ENCODE results near the gene RHEX. TPM values are rescaled to one million over a fixed set of nuclear protein-coding genes. Genes with fewer than 3 reads are reported as not detected.

RHEX gene
- total RNA-seq, 1 donor from 2014 or later: not detected

GRCh38 chr1:206128196-206128595 lies 75.2 kb downstream of the RHEX start:
- H3K79me2 ChIP-seq (ENCODE audit: insufficient read depth, low read length): no peaks in the 10 kb centered on the region
- Mint-ChIP-seq H3K9me3 (ENCODE audit: unreplicated experiment) (peaks cover 3% of the 10 kb centered on the region), H3K36me3 (ENCODE audit: low read depth, unreplicated experiment) (no peaks in the 10 kb centered on the region), H3K27me3 (ENCODE audit: low read depth, unreplicated experiment) (peaks cover 31% of the 10 kb centered on the region), H3K4me1 (ENCODE audit: low read depth, unreplicated experiment) (no peaks in the 10 kb centered on the region), H3K27ac (ENCODE audit: unreplicated experiment) (no peak overlapping the region), H3K4me3 (ENCODE audit: unreplicated experiment) (no peak overlapping the region)
- peaks cover 12% of the 10 kb centered on the region for H3K27me3 ChIP-seq (ENCODE audit: insufficient read depth, low read length)
- no peaks in the 10 kb centered on the region for H4K20me1 ChIP-seq (ENCODE audit: insufficient read depth, low read length)
- H3K9me3 ChIP-seq (ENCODE audit: insufficient read depth, low read depth, low read length): no peaks in the 10 kb centered on the region
- DNase-seq (ENCODE audit: low read depth) (no peak), FAIRE-seq (no peak)
- TF ChIP-seq EZH2 (IDR thresholded peaks at IDR 0.05; ENCODE audit: insufficient read depth, low read length): no peak
- TF ChIP-seq, protein P1, sequence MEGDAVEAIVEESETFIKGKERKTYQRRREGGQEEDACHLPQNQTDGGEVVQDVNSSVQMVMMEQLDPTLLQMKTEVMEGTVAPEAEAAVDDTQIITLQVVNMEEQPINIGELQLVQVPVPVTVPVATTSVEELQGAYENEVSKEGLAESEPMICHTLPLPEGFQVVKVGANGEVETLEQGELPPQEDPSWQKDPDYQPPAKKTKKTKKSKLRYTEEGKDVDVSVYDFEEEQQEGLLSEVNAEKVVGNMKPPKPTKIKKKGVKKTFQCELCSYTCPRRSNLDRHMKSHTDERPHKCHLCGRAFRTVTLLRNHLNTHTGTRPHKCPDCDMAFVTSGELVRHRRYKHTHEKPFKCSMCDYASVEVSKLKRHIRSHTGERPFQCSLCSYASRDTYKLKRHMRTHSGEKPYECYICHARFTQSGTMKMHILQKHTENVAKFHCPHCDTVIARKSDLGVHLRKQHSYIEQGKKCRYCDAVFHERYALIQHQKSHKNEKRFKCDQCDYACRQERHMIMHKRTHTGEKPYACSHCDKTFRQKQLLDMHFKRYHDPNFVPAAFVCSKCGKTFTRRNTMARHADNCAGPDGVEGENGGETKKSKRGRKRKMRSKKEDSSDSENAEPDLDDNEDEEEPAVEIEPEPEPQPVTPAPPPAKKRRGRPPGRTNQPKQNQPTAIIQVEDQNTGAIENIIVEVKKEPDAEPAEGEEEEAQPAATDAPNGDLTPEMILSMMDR (IDR thresholded peaks at IDR 0.05; ENCODE audit: insufficient read depth, low read depth, low read length): no peak
- no peak overlapping the region for H3K9ac ChIP-seq (ENCODE audit: low read length)
- no peaks in the 10 kb centered on the region for H3K4me1 ChIP-seq (ENCODE audit: insufficient read depth, low read length)
- no peak overlapping the region for H2AFZ ChIP-seq (ENCODE audit: low read depth, low read length)
- H3K4me3 ChIP-seq (ENCODE audit: insufficient read depth, low read depth, low read length): no peak overlapping the region
- no peak overlapping the region for H3K4me2 ChIP-seq (ENCODE audit: low read length)
- no peak overlapping the region for H3K27ac ChIP-seq (ENCODE audit: low read depth, low read length)
- H3K36me3 ChIP-seq (ENCODE audit: insufficient read depth, low read length): no peaks in the 10 kb centered on the region

GRCh38 chr1:206131037-206131436 lies 78.1 kb downstream of the RHEX start:
- H3K27me3 Mint-ChIP-seq (ENCODE audit: low read depth, unreplicated experiment): peaks cover 41% of the 10 kb centered on the region
- Histone ChIP-seq H3K4me3 (ENCODE audit: insufficient read depth, low read depth, low read length) (no peak overlapping the region), H3K4me2 (ENCODE audit: low read length) (no peak overlapping the region), H3K9me3 (ENCODE audit: insufficient read depth, low read depth, low read length) (no peaks in the 10 kb centered on the region), H3K27ac (ENCODE audit: low read depth, low read length) (no peak overlapping the region), H3K9ac (ENCODE audit: low read length) (no peak overlapping the region), H3K4me1 (ENCODE audit: insufficient read depth, low read length) (no peaks in the 10 kb centered on the region), H3K79me2 (ENCODE audit: insufficient read depth, low read length) (no peaks in the 10 kb centered on the region), H2AFZ (ENCODE audit: low read depth, low read length) (no peak overlapping the region), H3K27me3 (ENCODE audit: insufficient read depth, low read length) (peaks cover 17% of the 10 kb centered on the region), H3K36me3 (ENCODE audit: insufficient read depth, low read length) (no peaks in the 10 kb centered on the region), H4K20me1 (ENCODE audit: insufficient read depth, low read length) (no peaks in the 10 kb centered on the region)
- no peak overlapping the region for H3K4me3 Mint-ChIP-seq (ENCODE audit: unreplicated experiment)
- no peak overlapping the region for H3K27ac Mint-ChIP-seq (ENCODE audit: unreplicated experiment)
- no peaks in the 10 kb centered on the region for H3K4me1 Mint-ChIP-seq (ENCODE audit: low read depth, unreplicated experiment)
- TF ChIP-seq, protein P1 (IDR thresholded peaks at IDR 0.05; ENCODE audit: insufficient read depth, low read depth, low read length): no peak
- TF ChIP-seq EZH2 (IDR thresholded peaks at IDR 0.05; ENCODE audit: insufficient read depth, low read length): no peak
- H3K9me3 Mint-ChIP-seq (ENCODE audit: unreplicated experiment): no peaks in the 10 kb centered on the region
- H3K36me3 Mint-ChIP-seq (ENCODE audit: low read depth, unreplicated experiment): no peaks in the 10 kb centered on the region
- no peak for FAIRE-seq
- no peak for DNase-seq (ENCODE audit: low read depth)

GRCh38 chr1:206133751-206134415 lies 80.9 kb downstream of the RHEX start:
- DNase-seq (ENCODE audit: low read depth): no peak

More at GRCh38 chr1:206133751-206134415, 80.9 kb downstream of the RHEX start:
- no peaks in the 10 kb centered on the region for H3K9me3 ChIP-seq (ENCODE audit: insufficient read depth, low read depth, low read length)
- H3K36me3 Mint-ChIP-seq (ENCODE audit: low read depth, unreplicated experiment): no peaks in the 10 kb centered on the region
- no peak overlapping the region for H3K4me2 ChIP-seq (ENCODE audit: low read length)
- H3K27ac Mint-ChIP-seq (ENCODE audit: unreplicated experiment): no peak overlapping the region
- H3K9ac ChIP-seq (ENCODE audit: low read length): no peak overlapping the region
- peaks cover 27% of the 10 kb centered on the region for H3K27me3 Mint-ChIP-seq (ENCODE audit: low read depth, unreplicated experiment)
- H3K27ac ChIP-seq (ENCODE audit: low read depth, low read length): no peak overlapping the region
- no peak overlapping the region for H2AFZ ChIP-seq (ENCODE audit: low read depth, low read length)
- no peaks in the 10 kb centered on the region for H3K4me1 ChIP-seq (ENCODE audit: insufficient read depth, low read length)
- H3K4me3 Mint-ChIP-seq (ENCODE audit: unreplicated experiment): no peak overlapping the region
- no peaks in the 10 kb centered on the region for H4K20me1 ChIP-seq (ENCODE audit: insufficient read depth, low read length)
- H3K79me2 ChIP-seq (ENCODE audit: insufficient read depth, low read length): no peaks in the 10 kb centered on the region
- H3K4me1 Mint-ChIP-seq (ENCODE audit: low read depth, unreplicated experiment): no peaks in the 10 kb centered on the region
- peaks cover 11% of the 10 kb centered on the region for H3K27me3 ChIP-seq (ENCODE audit: insufficient read depth, low read length)
- H3K36me3 ChIP-seq (ENCODE audit: insufficient read depth, low read length): no peaks in the 10 kb centered on the region
- H3K9me3 Mint-ChIP-seq (ENCODE audit: unreplicated experiment): peaks cover under 1% of the 10 kb centered on the region
- TF ChIP-seq EZH2 (IDR thresholded peaks at IDR 0.05; ENCODE audit: insufficient read depth, low read length): no peak
- TF ChIP-seq, protein P1 (IDR thresholded peaks at IDR 0.05; ENCODE audit: insufficient read depth, low read depth, low read length): no peak
- no peak for FAIRE-seq
- H3K4me3 ChIP-seq (ENCODE audit: insufficient read depth, low read depth, low read length): no peak overlapping the region
